ENCODE measurements around the gene STIP1. TPM values are rescaled to one million over a fixed set of nuclear protein-coding genes. Genes with fewer than 3 reads are reported as not detected.

STIP1 gene
- total and polyA plus RNA-seq, 2 of the 4 experiments (the other 2 are of a cell fraction): 201 to 489 TPM

GRCh38 chr11:64234647-64235379 is 48.8 kb downstream of the STIP1 start:
- POLR2A ChIA-PET (ENCODE audit: unreplicated experiment): no interaction called here
- Histone ChIP-seq H3K23ac (ENCODE audit: low read depth, low read length) (peak overlapping the region; percentile 75; the same call in 1 of the 2 replicates), H3K9ac (ENCODE audit: low read depth, low read length) (peak overlapping the region; percentile 81), H2BK5ac (ENCODE audit: low read depth, low read length, poor library complexity, severe bottlenecking) (peak overlapping the region; percentile 15), H3K4me2 (ENCODE audit: low read depth, low read length) (peak overlapping the region; percentile 75), H3K4me1 (ENCODE audit: control insufficient read depth, insufficient read depth, low read length) (peaks cover 9% of the 10 kb centered on the region), H3K14ac (replicated peaks; ENCODE audit: low read depth, low read length) (peak overlapping the region; percentile 56), H3K9me1 (ENCODE audit: insufficient read depth, low read length) (peaks cover 2% of the 10 kb centered on the region; the same call in 1 of the 2 replicates), H4K5ac (ENCODE audit: low read depth, low read length) (no peak overlapping the region), H3K79me1 (ENCODE audit: low read depth in 1 of 2, low read length in 2 of 2) (peaks cover 18 to 54% of the 10 kb centered on the region in 2 experiments), H3K27ac (ENCODE audit: insufficient read depth, low read length) (peak overlapping the region; percentile 62), H2AK5ac (ENCODE audit: low read depth, low read length) (peak overlapping the region; percentile 64), H3K56ac (ENCODE audit: extremely low read depth, insufficient read depth, low read length) (no peak overlapping the region), H3K27me3 (ENCODE audit: control insufficient read depth, insufficient read depth, low read length) (no peaks in the 10 kb centered on the region), H3K36me3 (ENCODE audit: control insufficient read depth, insufficient read depth, low read length) (peaks cover 19% of the 10 kb centered on the region), H4K8ac (ENCODE audit: low read depth in 2 of 2, low read length in 2 of 2) (peak overlapping the region in 1 of 2 experiments; percentile 63; a peak in 1 of 4 replicates), H3K9me3 (ENCODE audit: control insufficient read depth, insufficient read depth, low read length) (no peaks in the 10 kb centered on the region), H2BK15ac (ENCODE audit: low read depth, low read length) (no peak overlapping the region), H3K4me3 (ENCODE audit: insufficient read depth, low read depth, low read length) (peak overlapping the region; percentile 76), H4K91ac (ENCODE audit: insufficient read depth, low read depth, low read length) (no peak overlapping the region), H2AK9ac (replicated peaks; ENCODE audit: low read depth, low read length, poor library complexity) (peak overlapping the region; percentile 99), H3K4ac (ENCODE audit: low read depth, low read length) (peak overlapping the region; percentile 20; the same call in 1 of the 2 replicates), H2BK20ac (ENCODE audit: low read depth, low read length) (no peak overlapping the region), H2BK120ac (ENCODE audit: low read depth, low read length) (0 out of 2 replicates have a peak overlapping the region, but pooled peaks have one; percentile 32), H2AFZ (replicated peaks; ENCODE audit: low read length, poor library complexity) (peak overlapping the region; percentile 91), H3K18ac (ENCODE audit: low read depth, low read length) (no peak overlapping the region), H4K20me1 (ENCODE audit: insufficient read depth, low read length) (no peaks in the 10 kb centered on the region)
- CTCF ChIA-PET: no interaction called here
- in situ Hi-C loops (cut with MboI; ENCODE audit: low sequenced_read_pairs): no loop called here
- dilution Hi-C loops (cut with HindIII; ENCODE audit: low sequenced_read_pairs, unreplicated experiment): no loop called here
- intact Hi-C loops (cut with micrococcal nuclease): no loop called here
- no TSS peak for BruUV-seq (replicated peaks)
- WGBS, 2 experiments (ENCODE audit: extremely low coverage in 2 of 2, insufficient read length in 1 of 2): 4% methylated on average over 27 of the region's 80 CpGs; no CpG with 5 or more reads in 1 of the 2 experiments
- TF ChIP-seq CTCF (conservative IDR thresholded peaks at IDR 0.05; ENCODE audit: low read depth, low read length) (peak; percentile 26; the same call in 1 of the 2 replicates), MXI1 (IDR thresholded peaks at IDR 0.05; ENCODE audit: borderline replicate concordance, low read depth, low read length) (peak; percentile 28; the same call in 1 of the 2 replicates), SMC3 (IDR thresholded peaks at IDR 0.05; ENCODE audit: low read depth, low read length) (no peak), USF2 (IDR thresholded peaks at IDR 0.05; ENCODE audit: low read depth, low read length) (no peak), MAZ (IDR thresholded peaks at IDR 0.05; ENCODE audit: borderline replicate concordance, low read depth, low read length) (peak; percentile 30; the same call in 1 of the 2 replicates)
- ATAC-seq (ENCODE audit: low read depth) (peak; percentile 37), DNase-seq (no peak)
